PFSK-1 (cell line): Measurements from ENCODE around the gene FTCDNL1.

Experiments used
- TAF1 ChIP-seq: IDR thresholded peaks from 2 replicates; pipeline ENCODE4 v1.6.1; 2012; ENCODE audit warnings: low read length, control low read depth, borderline replicate concordance; ENCODE audit not compliant: insufficient read depth
- TF ChIP-seq, protein P1 (sequence below), 2 experiments: IDR thresholded peaks; 2 replicates each; pipeline versions ENCODE4 v1.6.1 to v1.8.0; 2011 to 2012; ENCODE audit warnings: low read depth in 2 of 2, low read length in 2 of 2, control low read depth in 1 of 2, inconsistent platforms in 1 of 2, mild to moderate bottlenecking in 1 of 2, moderate library complexity in 1 of 2; ENCODE audit not compliant: insufficient read depth in 1 of 2

DNA sequence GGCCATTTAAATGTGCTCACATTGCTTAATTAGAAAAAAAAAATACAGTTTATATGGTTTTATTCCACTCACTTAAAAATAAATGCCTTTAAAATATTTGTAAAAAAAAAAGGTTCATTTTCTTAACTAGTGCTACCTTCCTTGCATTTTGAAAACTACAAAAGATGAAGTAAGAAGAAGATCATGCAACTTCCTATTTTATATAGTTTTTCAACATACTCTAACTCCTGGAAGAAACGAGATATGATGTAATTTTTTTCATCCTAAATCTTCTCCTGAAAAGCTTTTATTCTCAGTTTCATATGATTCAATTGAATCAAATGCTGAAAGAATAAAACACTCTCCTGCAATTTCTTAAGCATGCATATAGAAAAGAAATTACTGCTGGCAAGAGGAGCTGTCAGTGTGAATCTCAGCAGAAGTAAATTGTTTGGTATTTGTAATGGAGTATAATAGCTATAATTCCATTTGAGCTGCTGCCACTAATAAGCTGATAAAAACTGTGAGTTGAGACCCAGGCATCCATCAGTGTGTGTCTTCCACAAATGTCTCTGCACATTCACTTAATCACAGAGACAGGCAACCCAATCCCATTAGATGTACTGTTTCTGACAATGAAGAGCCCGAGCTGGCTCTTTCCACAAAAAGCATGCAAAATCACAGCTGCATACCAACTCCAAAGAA is 3.7 kb downstream of the FTCDNL1 start:
- TF ChIP-seq, protein P1, sequence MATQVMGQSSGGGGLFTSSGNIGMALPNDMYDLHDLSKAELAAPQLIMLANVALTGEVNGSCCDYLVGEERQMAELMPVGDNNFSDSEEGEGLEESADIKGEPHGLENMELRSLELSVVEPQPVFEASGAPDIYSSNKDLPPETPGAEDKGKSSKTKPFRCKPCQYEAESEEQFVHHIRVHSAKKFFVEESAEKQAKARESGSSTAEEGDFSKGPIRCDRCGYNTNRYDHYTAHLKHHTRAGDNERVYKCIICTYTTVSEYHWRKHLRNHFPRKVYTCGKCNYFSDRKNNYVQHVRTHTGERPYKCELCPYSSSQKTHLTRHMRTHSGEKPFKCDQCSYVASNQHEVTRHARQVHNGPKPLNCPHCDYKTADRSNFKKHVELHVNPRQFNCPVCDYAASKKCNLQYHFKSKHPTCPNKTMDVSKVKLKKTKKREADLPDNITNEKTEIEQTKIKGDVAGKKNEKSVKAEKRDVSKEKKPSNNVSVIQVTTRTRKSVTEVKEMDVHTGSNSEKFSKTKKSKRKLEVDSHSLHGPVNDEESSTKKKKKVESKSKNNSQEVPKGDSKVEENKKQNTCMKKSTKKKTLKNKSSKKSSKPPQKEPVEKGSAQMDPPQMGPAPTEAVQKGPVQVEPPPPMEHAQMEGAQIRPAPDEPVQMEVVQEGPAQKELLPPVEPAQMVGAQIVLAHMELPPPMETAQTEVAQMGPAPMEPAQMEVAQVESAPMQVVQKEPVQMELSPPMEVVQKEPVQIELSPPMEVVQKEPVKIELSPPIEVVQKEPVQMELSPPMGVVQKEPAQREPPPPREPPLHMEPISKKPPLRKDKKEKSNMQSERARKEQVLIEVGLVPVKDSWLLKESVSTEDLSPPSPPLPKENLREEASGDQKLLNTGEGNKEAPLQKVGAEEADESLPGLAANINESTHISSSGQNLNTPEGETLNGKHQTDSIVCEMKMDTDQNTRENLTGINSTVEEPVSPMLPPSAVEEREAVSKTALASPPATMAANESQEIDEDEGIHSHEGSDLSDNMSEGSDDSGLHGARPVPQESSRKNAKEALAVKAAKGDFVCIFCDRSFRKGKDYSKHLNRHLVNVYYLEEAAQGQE (IDR thresholded peaks at IDR 0.05; ENCODE audit: insufficient read depth in 1 of 2, low read depth in 2 of 2, low read length in 2 of 2): no peak
- TF ChIP-seq TAF1: no peak
